Fibroblast of peridontal ligament (primary cell): ENCODE measurements around the gene RPL5.

ENCODE experiments used
- DNase-seq: peaks from one replicate; pipeline ENCODE4 v3.0.0-alpha.2; 2010; ENCODE audit errors: extremely low read depth

Gene RPL5

GRCh38 chr1:92820024-92820423, 11.8 kb upstream of the RPL5 start:
- DNase-seq: no peak

GRCh38 chr1:92820551-92820950, 11.3 kb upstream of the RPL5 start:
- no peak for DNase-seq

GRCh38 chr1:92822879-92823278, 9.0 kb upstream of the RPL5 start:
- no peak for DNase-seq

GRCh38 chr1:92826792-92827191, 5.0 kb upstream of the RPL5 start:
- no peak for DNase-seq

- no peak for DNase-seq
Observed at GRCh38 chr1:92831368-92831761, 475 bp upstream of the RPL5 start.

GRCh38 chr1:92832537-92833114, 786 bp downstream of the RPL5 start:
- DNase-seq: peak; percentile 39

GRCh38 chr1:92833840-92834239, 2.0 kb downstream of the RPL5 start:
- DNase-seq: no peak

- no peak for DNase-seq
Observed at GRCh38 chr1:92834617-92835016, 2.8 kb downstream of the RPL5 start.

- DNase-seq: peak; percentile 32
Observed at GRCh38 chr1:92837062-92837461, 5.2 kb downstream of the RPL5 start.

GRCh38 chr1:92838519-92838918, 6.7 kb downstream of the RPL5 start:
- DNase-seq: no peak

GRCh38 chr1:92839442-92839841, 7.6 kb downstream of the RPL5 start:
- DNase-seq: no peak

- no peak for DNase-seq
Observed at GRCh38 chr1:92840600-92840999, 8.8 kb downstream of the RPL5 start.

- no peak for DNase-seq
Observed at GRCh38 chr1:92842082-92843045, 10.5 kb downstream of the RPL5 start.

GRCh38 chr1:92843046-92843423, 11.2 kb downstream of the RPL5 start:
- DNase-seq: no peak

- no peak for DNase-seq
Observed at GRCh38 chr1:92843429-92844352, 11.9 kb downstream of the RPL5 start.

GRCh38 chr1:92844439-92844838, 12.6 kb downstream of the RPL5 start:
- DNase-seq: no peak

- no peak for DNase-seq
Observed at GRCh38 chr1:92845908-92846307, 14.1 kb downstream of the RPL5 start.

- no peak for DNase-seq
Observed at GRCh38 chr1:92848201-92848600, 16.4 kb downstream of the RPL5 start.

- DNase-seq: no peak
Observed at GRCh38 chr1:92850019-92850418, 18.2 kb downstream of the RPL5 start.

- DNase-seq: no peak
Observed at GRCh38 chr1:92851729-92852128, 19.9 kb downstream of the RPL5 start.

- DNase-seq: no peak
Observed at GRCh38 chr1:92853299-92853698, 21.5 kb downstream of the RPL5 start.

- no peak for DNase-seq
Observed at GRCh38 chr1:92854101-92854785, 22.4 kb downstream of the RPL5 start.
